Testis (tissue), 2 donors: ENCODE measurements around the gene CD9.

Experiments
- CTCF ChIP-seq, 3 experiments: fragments of 450-650 bp in 2 of 3; fragments of 200-600 bp in 1 of 3; sonication (generic) in 1 of 3; IDR thresholded peaks; one replicate each; pipeline ENCODE4 v1.5.1; 2016 to 2019; ENCODE audit warnings: antibody characterized with exemption in 3 of 3, mild to moderate bottlenecking in 2 of 3, moderate library complexity in 1 of 3
- POLR2A ChIP-seq: fragments of 450-650 bp; IDR thresholded peaks from one replicate; pipeline ENCODE4 v1.6.1; 2017; ENCODE audit warnings: antibody characterized with exemption, mild to moderate bottlenecking, moderate library complexity

DNA sequence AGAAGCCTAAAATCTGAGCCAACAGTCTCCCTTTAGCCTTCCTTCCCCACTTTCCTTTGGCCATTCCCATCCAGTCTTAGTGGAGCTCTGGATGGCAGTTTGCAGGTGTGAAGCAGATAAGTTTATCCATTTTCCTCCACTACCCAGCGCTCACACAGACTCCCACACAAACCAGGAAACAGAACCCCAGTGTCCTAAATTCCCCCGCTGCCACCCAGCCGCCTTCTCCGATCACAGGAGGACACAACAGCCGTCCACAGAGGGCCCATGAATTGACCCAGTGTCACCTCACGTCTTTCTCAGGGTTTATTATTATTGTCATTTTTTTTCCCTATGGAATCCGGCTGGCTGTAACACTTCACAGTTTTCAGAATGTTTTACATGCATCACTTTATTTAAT is 16.4 kb downstream of the CD9 start:
- TF ChIP-seq CTCF (IDR thresholded peaks at IDR 0.05) (no peak), POLR2A (no peak)
